CD4-positive, alpha-beta memory T cell (primary cell): ENCODE results near the gene RAD18. TPM values are rescaled to one million over a fixed set of nuclear protein-coding genes. Genes with fewer than 3 reads are reported as not detected.

ENCODE experiments used
- CTCF ChIA-PET: fragments of 350-600 bp; sonication (Branson Sonifier 250); formaldehyde crosslinking; loops from one replicate; lab custom pipeline; 2021; ENCODE audit warnings: inconsistent platforms; ENCODE audit not compliant: partially characterized antibody; lab: Charles Lee
- POLR2A ChIA-PET: fragments of 350-600 bp; sonication (Branson Sonifier 250); formaldehyde crosslinking; loops from one replicate; lab custom pipeline; 2021; ENCODE audit not compliant: partially characterized antibody; lab: Charles Lee
- DNase-seq, 5 donors: peaks; one replicate each; pipeline versions ENCODE4 v3.0.0 to v3.0.0-alpha.2; 2020 to 2022; ENCODE audit warnings: mixed read lengths in 1 of 5
- H3K27ac ChIP-seq: one replicate; pipeline ENCODE4 v1.7.0; 2013; ENCODE audit warnings: low read depth, low read length
- H3K27me3 ChIP-seq: 2 replicates; pipeline ENCODE4 v1.7.0; 2013; ENCODE audit warnings: mild to moderate bottlenecking, low read length, moderate library complexity; ENCODE audit not compliant: insufficient read depth
- H3K36me3 ChIP-seq: 2 replicates; pipeline ENCODE4 v1.7.0; 2013; ENCODE audit warnings: mild to moderate bottlenecking, low read length, moderate library complexity; ENCODE audit not compliant: insufficient read depth
- H3K4me1 ChIP-seq: 2 replicates; pipeline ENCODE4 v1.7.0; 2013; ENCODE audit warnings: mild to moderate bottlenecking, low read length, moderate library complexity; ENCODE audit not compliant: insufficient read depth
- H3K4me3 ChIP-seq, 2 donors: one replicate each; pipeline ENCODE4 v1.7.0; 2013; ENCODE audit warnings: low read length in 2 of 2, mild to moderate bottlenecking in 1 of 2
- H3K9me3 ChIP-seq, 2 donors: one replicate each; pipeline ENCODE4 v1.7.0; 2013; ENCODE audit warnings: low read length in 2 of 2, control low read depth in 1 of 2; ENCODE audit not compliant: control insufficient read depth in 1 of 2
- H3K27ac Mint-ChIP-seq, 7 donors: one replicate each; pipeline ENCODE4 v1.8.0; 2020 to 2021; ENCODE audit warnings: mixed read lengths in 7 of 7, mild to moderate bottlenecking in 6 of 7, inconsistent platforms in 3 of 7, moderate library complexity in 3 of 7
- H3K27me3 Mint-ChIP-seq, 2 donors: one replicate each; pipeline ENCODE4 v1.8.0; 2020 to 2021; ENCODE audit warnings: mixed read lengths in 2 of 2
- H3K36me3 Mint-ChIP-seq, 2 donors: one replicate each; pipeline ENCODE4 v1.8.0; 2020 to 2021; ENCODE audit warnings: mixed read lengths in 2 of 2, inconsistent platforms in 1 of 2, mild to moderate bottlenecking in 1 of 2
- H3K4me1 Mint-ChIP-seq, 4 donors: one replicate each; pipeline ENCODE4 v1.8.0; 2020 to 2021; ENCODE audit warnings: mixed read lengths in 4 of 4, mild to moderate bottlenecking in 1 of 4
- H3K4me3 Mint-ChIP-seq, 8 donors: one replicate each; pipeline ENCODE4 v1.8.0; 2020 to 2021; ENCODE audit warnings: mixed read lengths in 8 of 8, mild to moderate bottlenecking in 7 of 8, moderate library complexity in 6 of 8, inconsistent platforms in 3 of 8
- H3K9me3 Mint-ChIP-seq, 8 donors: one replicate each; pipeline ENCODE4 v1.8.0; 2020 to 2021; ENCODE audit warnings: mixed read lengths in 8 of 8, mild to moderate bottlenecking in 5 of 8, inconsistent platforms in 3 of 8, moderate library complexity in 1 of 8
- intact Hi-C: fragments of 100-400 bp; cut with micrococcal nuclease; formaldehyde crosslinking; loops from one replicate; pipeline ENCODE4 v1.15.1; 2023
- polyA plus RNA-seq, 2 donors: library from polyadenylated mRNA; unstranded; fragments of 300-500 nt; fragmentation: Illumina TruSeq; gene quantifications; one replicate each; pipeline ENCODE4 v1.2.3, GENCODE V29; 2021
- total RNA-seq, 2 experiments: library from RNA; stranded (reverse); gene quantifications; one replicate each; pipeline ENCODE4 v1.2.3, GENCODE V29; 2021

The RAD18 gene
- total and polyA plus RNA-seq, 4 experiments from 2014 or later = 11.9 to 17.6 (median 15.7) TPM

DNA sequence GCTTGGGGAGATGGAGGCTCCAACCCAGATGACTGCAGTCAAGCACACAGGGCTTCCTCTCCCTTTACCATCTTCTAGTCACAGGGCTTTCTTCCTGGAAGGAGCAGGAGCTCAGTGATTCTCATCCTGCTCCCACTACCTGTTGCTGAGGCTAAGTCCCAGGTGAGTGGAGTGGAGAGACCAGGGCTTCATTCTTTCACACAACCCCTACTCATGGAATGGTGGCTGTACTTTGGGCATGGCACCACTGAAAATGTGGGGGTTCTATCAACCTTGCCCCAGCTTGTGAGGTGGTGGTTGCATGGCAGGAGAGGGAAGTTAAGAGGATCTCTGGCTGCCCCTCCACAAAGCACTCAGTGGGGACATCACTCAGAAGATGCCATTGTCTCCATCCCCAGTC, 36.8 kb upstream of the RAD18 start:
- ChIA-PET CTCF (interaction anchor here (1.2 kb wide), 1 partner anchor 12 kb away, joined by 3 read pairs; no protein-coding TSS in a partner anchor), POLR2A (no interaction called here)
- Mint-ChIP-seq H3K9me3 (peaks cover 0 to 4% (median 0%) of the 10 kb centered on the region in 8 donors), H3K27ac (no peak overlapping the region), H3K4me3 (no peak overlapping the region), H3K36me3 (no peaks in the 10 kb centered on the region), H3K4me1 (no peaks in the 10 kb centered on the region), H3K27me3 (peaks cover 0 to 1% of the 10 kb centered on the region in 2 donors)
- Histone ChIP-seq H3K4me1 (no peaks in the 10 kb centered on the region), H3K4me3 (no peak overlapping the region), H3K36me3 (no peaks in the 10 kb centered on the region), H3K9me3 (no peaks in the 10 kb centered on the region), H3K27ac (no peak overlapping the region), H3K27me3 (no peaks in the 10 kb centered on the region)
- intact Hi-C loops = no loop called here
- DNase-seq = no peak

DNA sequence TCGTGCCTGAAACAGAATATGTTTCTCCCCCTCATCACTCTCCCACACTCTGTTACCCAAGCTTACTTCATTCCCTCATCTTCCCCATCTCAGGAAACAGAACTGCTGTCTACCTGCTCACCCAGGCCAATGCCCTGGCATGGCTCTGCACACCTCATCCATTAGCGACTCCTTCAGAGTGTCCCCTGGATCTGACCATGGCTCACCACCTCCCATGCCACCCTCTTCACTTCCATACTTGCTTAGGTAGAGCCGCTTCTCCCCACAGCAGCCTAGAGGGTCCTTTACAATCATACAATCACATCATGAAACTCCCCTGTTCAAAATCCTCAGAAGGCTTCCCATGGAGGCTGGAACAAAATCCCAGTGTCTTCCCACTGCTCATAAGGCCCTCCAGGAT, 33.9 kb upstream of the RAD18 start:
- no peaks in the 10 kb centered on the region for H3K4me1 ChIP-seq
- CTCF ChIA-PET = interaction anchor here (1.8 kb wide), 1 partner anchor 9 kb away, joined by 7 read pairs; no protein-coding TSS in a partner anchor
- Mint-ChIP-seq H3K27ac (no peak overlapping the region), H3K4me3 (no peak overlapping the region), H3K36me3 (no peaks in the 10 kb centered on the region), H3K4me1 (no peaks in the 10 kb centered on the region), H3K27me3 (peaks cover 0 to 1% of the 10 kb centered on the region in 2 donors), H3K9me3 (peaks cover 0 to 3% (median 0%) of the 10 kb centered on the region in 8 donors)
- no peaks in the 10 kb centered on the region for H3K27me3 ChIP-seq
- H3K27ac ChIP-seq = no peak overlapping the region
- no peak overlapping the region for H3K4me3 ChIP-seq
- no peaks in the 10 kb centered on the region for H3K36me3 ChIP-seq
- intact Hi-C loops = no loop called here
- H3K9me3 ChIP-seq = no peaks in the 10 kb centered on the region
- DNase-seq = no peak
- POLR2A ChIA-PET = no interaction called here

DNA sequence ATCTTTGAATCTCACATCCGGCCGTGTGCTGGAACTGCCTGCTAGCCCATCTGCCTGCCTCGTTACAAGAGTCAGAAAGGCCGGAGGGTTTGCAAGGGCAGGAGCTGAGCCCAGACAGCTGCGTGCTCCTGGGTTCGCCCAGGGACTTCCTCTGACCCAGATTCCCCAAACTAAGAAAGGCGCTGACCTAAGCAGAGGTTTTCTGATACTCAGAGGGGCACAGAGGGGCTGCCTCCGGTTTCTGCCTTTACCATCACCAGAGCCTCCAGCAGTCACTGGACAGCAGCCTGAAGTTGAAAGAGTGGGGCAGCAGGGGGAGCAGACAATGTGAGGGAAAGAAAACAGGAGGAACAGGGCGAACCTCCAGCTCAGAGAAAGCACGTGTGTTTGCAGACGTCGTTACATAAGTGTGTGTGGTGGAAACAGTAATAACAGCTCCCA, 33.4 kb upstream of the RAD18 start:
- no peaks in the 10 kb centered on the region for H3K9me3 ChIP-seq
- H3K4me1 ChIP-seq = no peaks in the 10 kb centered on the region
- peaks cover 0 to 1% of the 10 kb centered on the region in 2 donors for H3K27me3 Mint-ChIP-seq
- H3K4me3 ChIP-seq = no peak overlapping the region
- H3K27ac ChIP-seq = no peak overlapping the region
- no peaks in the 10 kb centered on the region for H3K36me3 ChIP-seq
- H3K9me3 Mint-ChIP-seq = peaks cover 0 to 3% (median 0%) of the 10 kb centered on the region in 8 donors
- H3K36me3 Mint-ChIP-seq = no peaks in the 10 kb centered on the region
- intact Hi-C loops = no loop called here
- CTCF ChIA-PET = interaction anchor here (1.8 kb wide), 1 partner anchor 9 kb away, joined by 7 read pairs; no protein-coding TSS in a partner anchor
- no peak overlapping the region for H3K4me3 Mint-ChIP-seq
- no peak overlapping the region for H3K27ac Mint-ChIP-seq
- no peaks in the 10 kb centered on the region for H3K4me1 Mint-ChIP-seq
- POLR2A ChIA-PET = no interaction called here
- H3K27me3 ChIP-seq = no peaks in the 10 kb centered on the region
- no peak for DNase-seq

DNA sequence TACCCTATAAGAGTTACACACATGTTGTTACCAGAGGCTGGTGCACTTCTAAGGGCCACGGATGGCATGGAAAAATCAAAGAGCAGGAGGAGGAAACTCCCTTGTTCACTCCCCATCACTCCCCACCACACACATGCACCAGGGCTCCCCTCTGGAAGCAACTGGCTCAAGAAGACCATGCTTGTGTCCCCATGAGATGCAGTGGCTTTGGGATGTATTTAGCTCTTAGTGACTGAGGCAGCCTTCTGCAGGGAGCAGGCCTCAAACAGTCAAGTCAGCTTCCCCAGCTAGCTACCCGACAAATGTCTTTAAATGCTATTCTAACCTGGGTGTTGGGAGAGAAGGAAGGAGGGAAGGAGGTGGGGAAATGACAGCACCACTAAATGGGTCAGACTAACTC, 32.9 kb upstream of the RAD18 start:
- Mint-ChIP-seq H3K27me3 (peaks cover 0 to 1% of the 10 kb centered on the region in 2 donors), H3K36me3 (no peaks in the 10 kb centered on the region), H3K4me1 (no peaks in the 10 kb centered on the region), H3K27ac (no peak overlapping the region), H3K4me3 (no peak overlapping the region), H3K9me3 (peaks cover 0 to under 1% (median 0%) of the 10 kb centered on the region in 8 donors)
- Histone ChIP-seq H3K4me1 (no peaks in the 10 kb centered on the region), H3K27me3 (no peaks in the 10 kb centered on the region), H3K36me3 (no peaks in the 10 kb centered on the region), H3K4me3 (no peak overlapping the region), H3K27ac (no peak overlapping the region), H3K9me3 (no peaks in the 10 kb centered on the region)
- POLR2A ChIA-PET = no interaction called here
- no peak for DNase-seq
- intact Hi-C loops = no loop called here
- CTCF ChIA-PET = interaction anchor here (1.8 kb wide), 1 partner anchor 8 kb away, joined by 7 read pairs; no protein-coding TSS in a partner anchor

DNA sequence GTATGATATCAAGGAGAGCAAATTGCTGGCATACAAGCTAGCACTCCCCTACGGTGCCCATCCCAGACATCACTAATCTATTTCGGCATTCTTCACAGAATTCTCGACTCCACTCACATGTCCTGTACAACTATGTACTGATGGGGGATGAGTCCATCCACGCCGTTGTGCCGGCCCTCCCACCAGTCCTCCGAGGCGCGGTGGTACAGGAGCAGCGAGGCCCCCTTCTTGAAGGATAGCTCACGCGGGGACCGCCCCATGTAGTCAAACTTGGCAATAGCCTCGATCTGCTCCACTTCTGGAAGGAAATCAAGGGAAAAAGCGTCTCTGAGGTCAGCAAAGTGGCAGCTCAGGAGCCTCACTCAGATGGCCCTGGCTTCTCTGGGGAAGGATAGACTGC, 31.0 kb upstream of the RAD18 start:
- peaks cover 0 to 1% of the 10 kb centered on the region in 2 donors for H3K27me3 Mint-ChIP-seq
- intact Hi-C loops = no loop called here
- no peak overlapping the region for H3K4me3 Mint-ChIP-seq
- Histone ChIP-seq H3K9me3 (no peaks in the 10 kb centered on the region), H3K4me1 (no peaks in the 10 kb centered on the region), H3K36me3 (no peaks in the 10 kb centered on the region), H3K27ac (no peak overlapping the region), H3K27me3 (no peaks in the 10 kb centered on the region), H3K4me3 (no peak overlapping the region)
- H3K36me3 Mint-ChIP-seq = no peaks in the 10 kb centered on the region
- ChIA-PET POLR2A (no interaction called here), CTCF (interaction anchor here (1.1 kb wide), 1 partner anchor 308 kb away, joined by 4 read pairs; no protein-coding TSS in a partner anchor)
- H3K9me3 Mint-ChIP-seq = no peaks in the 10 kb centered on the region
- H3K27ac Mint-ChIP-seq = no peak overlapping the region
- no peak for DNase-seq
- H3K4me1 Mint-ChIP-seq = no peaks in the 10 kb centered on the region

DNA sequence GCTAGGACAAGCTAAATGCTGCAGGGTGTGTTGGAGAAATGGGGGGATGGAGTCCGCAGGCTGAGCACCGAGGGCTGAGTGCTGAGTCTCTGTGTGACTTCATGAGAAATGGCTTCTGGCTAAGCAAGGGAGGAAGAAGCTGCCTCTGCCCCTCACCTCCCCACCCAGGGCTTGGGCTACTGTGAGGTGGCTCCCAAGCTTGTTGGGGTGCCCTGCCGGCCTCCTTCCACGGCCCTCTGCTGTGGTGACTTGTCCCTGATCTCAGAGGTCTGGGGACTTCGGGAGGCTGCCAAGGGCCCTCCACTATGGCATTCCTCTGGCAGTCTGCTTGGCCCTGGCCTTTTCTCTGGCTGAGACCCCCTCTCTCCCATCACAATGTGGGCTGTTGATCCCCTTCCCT, 30.1 kb upstream of the RAD18 start:
- ChIA-PET CTCF (no interaction called here), POLR2A (no interaction called here)
- Mint-ChIP-seq H3K27ac (no peak overlapping the region), H3K27me3 (no peaks in the 10 kb centered on the region), H3K4me1 (no peaks in the 10 kb centered on the region), H3K4me3 (no peak overlapping the region), H3K9me3 (no peaks in the 10 kb centered on the region), H3K36me3 (no peaks in the 10 kb centered on the region)
- Histone ChIP-seq H3K27me3 (no peaks in the 10 kb centered on the region), H3K4me1 (no peaks in the 10 kb centered on the region), H3K36me3 (no peaks in the 10 kb centered on the region), H3K27ac (no peak overlapping the region), H3K4me3 (no peak overlapping the region), H3K9me3 (no peaks in the 10 kb centered on the region)
- DNase-seq = no peak
- intact Hi-C loops = no loop called here

DNA sequence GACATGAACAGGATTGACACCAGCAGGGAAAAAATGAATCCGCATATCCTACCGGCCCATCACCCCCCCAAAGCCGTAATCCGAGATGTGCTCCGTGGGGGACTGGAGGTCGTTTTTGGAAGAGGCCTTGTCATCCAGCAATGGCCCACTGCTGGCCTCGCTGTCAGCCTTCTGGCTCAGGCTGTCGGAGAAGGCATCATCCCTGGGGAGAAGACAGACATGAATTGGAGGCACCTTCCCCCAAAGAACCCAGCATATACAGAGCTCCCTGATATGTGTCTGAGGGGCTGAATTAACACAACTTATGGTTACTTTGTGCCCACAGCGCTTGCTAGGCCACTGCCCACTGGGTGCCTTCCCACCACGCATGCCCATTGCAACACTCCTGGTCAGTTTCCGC, 29.6 kb upstream of the RAD18 start:
- ChIA-PET CTCF (interaction anchor here (2.4 kb wide), 1 partner anchor 309 kb away, joined by 10 read pairs; no protein-coding TSS in a partner anchor), POLR2A (no interaction called here)
- H3K9me3 Mint-ChIP-seq = no peaks in the 10 kb centered on the region

More for the DNA sequence above, 29.6 kb upstream of the RAD18 start:
- Histone ChIP-seq H3K9me3 (no peaks in the 10 kb centered on the region), H3K27ac (no peak overlapping the region), H3K4me1 (no peaks in the 10 kb centered on the region), H3K4me3 (no peak overlapping the region), H3K27me3 (no peaks in the 10 kb centered on the region), H3K36me3 (no peaks in the 10 kb centered on the region)
- Mint-ChIP-seq H3K27me3 (no peaks in the 10 kb centered on the region), H3K36me3 (no peaks in the 10 kb centered on the region), H3K4me3 (no peak overlapping the region), H3K4me1 (peaks cover 0 to under 1% (median under 1%) of the 10 kb centered on the region in 4 donors), H3K27ac (no peak overlapping the region)
- DNase-seq = no peak
- intact Hi-C loops = no loop called here
